Tibial nerve (tissue), 3 donors: ENCODE measurements around the gene SLC7A6.

Experiments used
- CTCF ChIP-seq, 5 experiments: fragments of 200-600 bp in 3 of 5; fragments of 450-650 bp in 2 of 5; sonication (generic) in 3 of 5; IDR thresholded peaks; one replicate each; pipeline ENCODE4 v1.5.1; 2016 to 2019; ENCODE audit warnings: antibody characterized with exemption in 5 of 5, mild to moderate bottlenecking in 3 of 5, moderate library complexity in 2 of 5
- POLR2A ChIP-seq, 2 donors: fragments of 450-650 bp; IDR thresholded peaks; one replicate each; pipeline ENCODE4 v1.6.1; 2017; ENCODE audit warnings: antibody characterized with exemption in 2 of 2, mild to moderate bottlenecking in 2 of 2, moderate library complexity in 2 of 2

GRCh38 chr16:68283346-68283745, 19.0 kb downstream of the SLC7A6 start:
- TF ChIP-seq CTCF (IDR thresholded peaks at IDR 0.05), result no peak
- TF ChIP-seq POLR2A (IDR thresholded peaks at IDR 0.05), result no peak
